Measurements from ENCODE around the gene KPNA1.

Gene KPNA1

GRCh38 chr3:122538956-122539490, 24.3 kb upstream of the KPNA1 start:
- TF ChIP-seq, protein P1, sequence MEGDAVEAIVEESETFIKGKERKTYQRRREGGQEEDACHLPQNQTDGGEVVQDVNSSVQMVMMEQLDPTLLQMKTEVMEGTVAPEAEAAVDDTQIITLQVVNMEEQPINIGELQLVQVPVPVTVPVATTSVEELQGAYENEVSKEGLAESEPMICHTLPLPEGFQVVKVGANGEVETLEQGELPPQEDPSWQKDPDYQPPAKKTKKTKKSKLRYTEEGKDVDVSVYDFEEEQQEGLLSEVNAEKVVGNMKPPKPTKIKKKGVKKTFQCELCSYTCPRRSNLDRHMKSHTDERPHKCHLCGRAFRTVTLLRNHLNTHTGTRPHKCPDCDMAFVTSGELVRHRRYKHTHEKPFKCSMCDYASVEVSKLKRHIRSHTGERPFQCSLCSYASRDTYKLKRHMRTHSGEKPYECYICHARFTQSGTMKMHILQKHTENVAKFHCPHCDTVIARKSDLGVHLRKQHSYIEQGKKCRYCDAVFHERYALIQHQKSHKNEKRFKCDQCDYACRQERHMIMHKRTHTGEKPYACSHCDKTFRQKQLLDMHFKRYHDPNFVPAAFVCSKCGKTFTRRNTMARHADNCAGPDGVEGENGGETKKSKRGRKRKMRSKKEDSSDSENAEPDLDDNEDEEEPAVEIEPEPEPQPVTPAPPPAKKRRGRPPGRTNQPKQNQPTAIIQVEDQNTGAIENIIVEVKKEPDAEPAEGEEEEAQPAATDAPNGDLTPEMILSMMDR (IDR thresholded peaks at IDR 0.05; ENCODE audit: insufficient read depth, low read depth, low read length, missing control alignments) = no peak
- DNase-seq (ENCODE audit: low read depth) = no peak
- no peak overlapping the region for H3K4me3 ChIP-seq (ENCODE audit: low read depth, low read length)

GRCh38 chr3:122536632-122537001, 21.9 kb upstream of the KPNA1 start:
- no peak for DNase-seq (ENCODE audit: low read depth)
- TF ChIP-seq, protein P1 (IDR thresholded peaks at IDR 0.05; ENCODE audit: insufficient read depth, low read depth, low read length, missing control alignments) = no peak
- no peak overlapping the region for H3K4me3 ChIP-seq (ENCODE audit: low read depth, low read length)

DNA sequence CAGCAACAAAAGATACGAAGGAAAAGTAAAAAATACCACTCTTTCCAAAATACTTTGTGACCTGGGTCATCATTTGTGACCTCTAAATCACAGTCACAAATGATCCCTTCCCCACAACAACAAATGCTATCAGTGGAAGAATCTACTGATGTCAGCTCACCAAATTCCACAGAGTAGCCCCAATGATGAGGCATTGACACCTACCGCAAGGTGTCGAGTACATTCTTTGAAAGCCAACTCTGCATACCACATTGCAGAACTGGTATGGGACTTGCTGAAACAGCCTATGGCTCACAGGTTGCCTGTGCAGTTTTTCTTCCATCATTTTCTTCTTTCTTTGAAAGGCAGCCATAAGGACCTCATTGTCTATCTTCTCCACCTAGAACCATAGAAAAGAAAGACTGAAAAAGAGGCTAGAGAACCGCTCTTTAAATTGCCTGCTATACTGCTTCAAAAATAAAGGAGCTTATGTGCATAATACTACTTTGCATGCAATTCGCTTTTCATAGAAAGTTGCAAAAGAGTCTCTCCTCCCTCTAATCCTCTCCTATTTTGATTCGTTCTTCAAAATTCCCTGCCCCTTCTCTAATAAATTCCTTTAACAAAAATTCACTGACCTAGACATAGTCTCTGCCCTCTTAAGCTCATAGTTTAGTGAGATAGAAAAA, 21.4 kb upstream of the KPNA1 start:
- H3K4me3 ChIP-seq (ENCODE audit: low read depth, low read length) = no peak overlapping the region
- TF ChIP-seq, protein P1 (IDR thresholded peaks at IDR 0.05; ENCODE audit: insufficient read depth, low read depth, low read length, missing control alignments) = no peak
- no peak for DNase-seq (ENCODE audit: low read depth)

DNA sequence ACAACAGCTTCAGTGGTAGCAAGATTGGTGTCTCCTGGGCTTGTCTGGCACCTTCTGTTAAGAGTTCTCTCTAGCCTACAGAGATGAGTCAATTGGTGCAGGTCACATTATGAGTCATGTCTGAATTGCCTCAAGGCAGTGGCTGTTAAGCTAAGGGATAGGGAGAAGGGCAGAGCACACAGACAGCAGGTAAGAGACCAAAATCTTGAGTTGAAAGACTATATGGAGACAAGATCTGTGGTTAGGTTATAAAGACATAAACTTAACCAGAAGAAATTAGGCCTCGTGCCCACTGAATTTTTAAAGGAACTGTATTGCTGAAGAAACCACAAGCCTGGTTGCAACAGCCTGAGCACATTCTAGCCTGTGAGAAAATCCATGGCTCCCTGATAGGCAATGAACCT, 19.2 kb upstream of the KPNA1 start:
- peak; percentile 87 for DNase-seq (ENCODE audit: low read depth)
- TF ChIP-seq, protein P1 (IDR thresholded peaks at IDR 0.05; ENCODE audit: insufficient read depth, low read depth, low read length, missing control alignments) = no peak
- H3K4me3 ChIP-seq (ENCODE audit: low read depth, low read length) = no peak overlapping the region

GRCh38 chr3:122533480-122533879, 18.7 kb upstream of the KPNA1 start:
- TF ChIP-seq, protein P1 (IDR thresholded peaks at IDR 0.05; ENCODE audit: insufficient read depth, low read depth, low read length, missing control alignments) = no peak
- no peak for DNase-seq (ENCODE audit: low read depth)
- H3K4me3 ChIP-seq (ENCODE audit: low read depth, low read length) = no peak overlapping the region

DNA sequence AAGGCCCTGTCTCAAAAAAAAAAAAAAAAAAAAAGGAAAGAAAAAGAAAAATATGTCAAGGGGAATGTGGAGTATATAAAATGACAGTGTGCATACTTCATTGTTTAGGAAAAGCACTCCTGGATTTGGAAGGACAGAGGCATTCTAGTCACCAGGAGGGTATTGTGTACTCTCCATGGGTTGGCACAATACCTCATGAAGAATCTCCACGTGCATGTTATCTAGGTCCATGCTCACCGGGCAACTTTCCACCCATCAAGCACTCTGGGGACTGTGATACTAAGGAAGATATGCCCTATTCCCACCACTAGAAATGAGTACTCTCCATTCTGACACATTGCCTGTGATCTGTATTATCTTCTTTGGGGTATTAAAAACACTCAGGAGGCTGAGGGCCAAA, 15.4 kb upstream of the KPNA1 start:
- TF ChIP-seq, protein P1 (IDR thresholded peaks at IDR 0.05; ENCODE audit: insufficient read depth, low read depth, low read length, missing control alignments) = no peak
- H3K4me3 ChIP-seq (ENCODE audit: low read depth, low read length) = no peak overlapping the region
- DNase-seq (ENCODE audit: low read depth) = no peak

- TF ChIP-seq, protein P1 (IDR thresholded peaks at IDR 0.05; ENCODE audit: insufficient read depth, low read depth, low read length, missing control alignments) = no peak
- H3K4me3 ChIP-seq (ENCODE audit: low read depth, low read length) = no peak overlapping the region
- no peak for DNase-seq (ENCODE audit: low read depth)
Measured at GRCh38 chr3:122523317-122523716, 8.6 kb upstream of the KPNA1 start.

Data from GM12865 (cell line).